Measurements from ENCODE around the gene CDK11B. TPM values are rescaled to one million over a fixed set of nuclear protein-coding genes. Genes with fewer than 3 reads are reported as not detected.

CDK11B gene
- total and polyA plus RNA-seq, 9 donors: 12.8 to 34.5 (median 23.9) TPM

GRCh38 chr1:1629430-1630190, 29.2 kb downstream of the CDK11B start:
- Histone ChIP-seq H3K4me3 (no peak overlapping the region), H3K27ac (no peak overlapping the region), H3K36me3 (no peaks in the 10 kb centered on the region), H3K27me3 (no peaks in the 10 kb centered on the region), H3K9me3 (no peaks in the 10 kb centered on the region), H3K4me1 (ENCODE audit: insufficient read depth) (peaks cover 8% of the 10 kb centered on the region)
- TF ChIP-seq EP300 (IDR thresholded peaks at IDR 0.05) (no peak), CTCF (IDR thresholded peaks at IDR 0.05) (no peak), POLR2A (IDR thresholded peaks at IDR 0.05) (no peak)
- intact Hi-C loops (cut with DNase I): no loop called here
- 79 to 80% (median 80%) methylated on average over 43 to 48 of the region's 48 CpGs for WGBS, 3 donors
- DNase-seq: peak in 2 of 5 donors; percentile 52 to 55

GRCh38 chr1:1628754-1629429, 29.9 kb downstream of the CDK11B start:
- WGBS, 3 donors: 80 to 87% (median 82%) methylated on average over 53 of the region's 53 CpGs
- no peaks in the 10 kb centered on the region for H3K9me3 ChIP-seq
- no peak overlapping the region for H3K4me3 ChIP-seq
- peak in 3 of 5 donors; percentile 45 to 52 (median 47) for DNase-seq
- no peak overlapping the region for H3K27ac ChIP-seq
- H3K4me1 ChIP-seq (ENCODE audit: insufficient read depth): peaks cover 8% of the 10 kb centered on the region
- intact Hi-C loops (cut with DNase I): no loop called here
- no peak for TF ChIP-seq EP300 (IDR thresholded peaks at IDR 0.05)
- TF ChIP-seq CTCF (IDR thresholded peaks at IDR 0.05): no peak
- TF ChIP-seq POLR2A (IDR thresholded peaks at IDR 0.05): no peak
- H3K27me3 ChIP-seq: no peaks in the 10 kb centered on the region
- no peaks in the 10 kb centered on the region for H3K36me3 ChIP-seq

- intact Hi-C loops (cut with DNase I): no loop called here
- Histone ChIP-seq H3K36me3 (no peaks in the 10 kb centered on the region), H3K4me1 (ENCODE audit: insufficient read depth) (peaks cover 8% of the 10 kb centered on the region), H3K4me3 (no peak overlapping the region), H3K27ac (no peak overlapping the region), H3K27me3 (no peaks in the 10 kb centered on the region), H3K9me3 (no peaks in the 10 kb centered on the region)
- peak in 3 of 5 donors; percentile 40 to 49 (median 45) for DNase-seq
- WGBS, 3 donors: 89 to 93% (median 90%) methylated on average over 32 to 53 of the region's 53 CpGs
- TF ChIP-seq EP300 (IDR thresholded peaks at IDR 0.05): no peak
- no peak for TF ChIP-seq POLR2A (IDR thresholded peaks at IDR 0.05)
- TF ChIP-seq CTCF (IDR thresholded peaks at IDR 0.05): no peak
Measured at GRCh38 chr1:1627829-1628753, 30.7 kb downstream of the CDK11B start.

- peak in 3 of 5 donors; percentile 32 to 42 (median 41) for DNase-seq
- no peaks in the 10 kb centered on the region for H3K9me3 ChIP-seq
- 72 to 80% (median 78%) methylated on average over 16 to 37 of the region's 37 CpGs for WGBS, 3 donors
- no peak overlapping the region for H3K27ac ChIP-seq
- no peaks in the 10 kb centered on the region for H3K27me3 ChIP-seq
- intact Hi-C loops (cut with DNase I): no loop called here
- no peaks in the 10 kb centered on the region for H3K36me3 ChIP-seq
- H3K4me3 ChIP-seq: no peak overlapping the region
- peaks cover 8% of the 10 kb centered on the region for H3K4me1 ChIP-seq (ENCODE audit: insufficient read depth)
- TF ChIP-seq EP300 (IDR thresholded peaks at IDR 0.05) (no peak), CTCF (IDR thresholded peaks at IDR 0.05) (no peak), POLR2A (IDR thresholded peaks at IDR 0.05) (no peak)
Measured at GRCh38 chr1:1627261-1627828, 31.5 kb downstream of the CDK11B start.

All from ovary (tissue), 9 donors.